ENCODE data around the gene PF4V1.

GRCh38 chr4:73839715-73840114 is 13.4 kb upstream of the PF4V1 start:
- no peak for TF ChIP-seq EZH2 (IDR thresholded peaks at IDR 0.05; ENCODE audit: low read depth)
- no peak for TF ChIP-seq CTCF (conservative IDR thresholded peaks at IDR 0.05)

Measured in PC-9 (cell line).